A549 (cell line): Measurements from ENCODE around the gene GMDS.

ENCODE experiments used
- BCL3 ChIP-seq: fragments of >200 bp; sonication (Bioruptor Twin); formaldehyde crosslinking; IDR thresholded peaks from 3 replicates; pipeline ENCODE4 v1.6.1; 2016
- HDAC2 ChIP-seq: fragments of 200-600 bp; sonication (generic); IDR thresholded peaks from 2 replicates; pipeline ENCODE4 v1.6.1; 2016
- HOXB5 ChIP-seq: fragments of 250-450 bp; sonication (Bioruptor Pico); IDR thresholded peaks from 2 replicates; pipeline ENCODE4 v1.5.0; 2020; ENCODE audit warnings: mild to moderate bottlenecking, moderate library complexity
- POLR2AphosphoS2 ChIP-seq: conservative IDR thresholded peaks from 2 replicates; pipeline ENCODE4 v1.6.1; 2012; ENCODE audit warnings: low read length, improper control_type of control experiment, inconsistent platforms
- TF ChIP-seq, protein P1 (sequence below): fragments of >200 bp; sonication (Bioruptor Twin); formaldehyde crosslinking; IDR thresholded peaks from 3 replicates; pipeline ENCODE4 v1.5.1; 2016

DNA sequence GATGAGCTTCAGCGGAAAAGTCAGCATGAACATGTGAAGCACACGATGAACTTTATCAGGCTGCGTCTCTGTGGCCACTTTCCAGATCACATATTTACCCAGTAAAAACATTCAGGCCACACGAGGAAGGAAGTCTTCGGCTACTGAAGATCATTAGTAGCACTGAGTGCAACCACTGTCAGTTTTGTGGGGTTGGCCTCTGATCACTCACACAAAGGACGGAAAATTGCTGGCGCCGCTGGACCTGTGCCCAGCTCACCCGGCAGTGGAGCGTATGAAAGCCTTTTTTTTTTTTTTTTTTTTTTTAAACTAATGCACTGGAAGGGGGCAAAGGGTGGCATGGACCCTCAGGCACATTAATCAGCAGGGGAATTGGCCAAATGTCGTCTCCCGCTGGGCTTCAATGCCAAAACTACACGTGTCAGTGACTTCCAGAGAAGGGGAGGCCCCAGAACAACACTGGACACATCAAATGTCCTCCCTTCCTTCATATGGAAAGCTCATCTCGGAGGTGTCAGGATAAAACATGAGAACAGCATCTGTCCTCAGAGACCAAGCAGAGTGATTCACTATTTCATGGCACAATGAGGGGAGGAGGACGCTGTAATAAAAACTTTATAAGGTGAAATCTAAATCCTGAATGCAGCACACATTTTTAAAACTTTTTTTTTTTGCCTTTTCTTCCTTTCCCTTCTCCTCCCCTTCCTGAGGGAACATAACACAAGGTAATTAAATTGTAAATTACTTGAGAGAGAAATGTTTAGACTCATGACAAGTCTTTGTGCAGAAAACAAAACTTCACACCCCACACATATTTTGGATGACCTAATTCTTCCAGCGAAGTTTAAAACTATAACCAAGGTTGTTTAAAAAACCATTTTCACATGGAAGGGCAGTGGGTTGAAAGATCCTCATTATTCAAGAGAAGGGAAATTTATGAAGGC lies 412.3 kb downstream of the GMDS start:
- TF ChIP-seq, protein P1, sequence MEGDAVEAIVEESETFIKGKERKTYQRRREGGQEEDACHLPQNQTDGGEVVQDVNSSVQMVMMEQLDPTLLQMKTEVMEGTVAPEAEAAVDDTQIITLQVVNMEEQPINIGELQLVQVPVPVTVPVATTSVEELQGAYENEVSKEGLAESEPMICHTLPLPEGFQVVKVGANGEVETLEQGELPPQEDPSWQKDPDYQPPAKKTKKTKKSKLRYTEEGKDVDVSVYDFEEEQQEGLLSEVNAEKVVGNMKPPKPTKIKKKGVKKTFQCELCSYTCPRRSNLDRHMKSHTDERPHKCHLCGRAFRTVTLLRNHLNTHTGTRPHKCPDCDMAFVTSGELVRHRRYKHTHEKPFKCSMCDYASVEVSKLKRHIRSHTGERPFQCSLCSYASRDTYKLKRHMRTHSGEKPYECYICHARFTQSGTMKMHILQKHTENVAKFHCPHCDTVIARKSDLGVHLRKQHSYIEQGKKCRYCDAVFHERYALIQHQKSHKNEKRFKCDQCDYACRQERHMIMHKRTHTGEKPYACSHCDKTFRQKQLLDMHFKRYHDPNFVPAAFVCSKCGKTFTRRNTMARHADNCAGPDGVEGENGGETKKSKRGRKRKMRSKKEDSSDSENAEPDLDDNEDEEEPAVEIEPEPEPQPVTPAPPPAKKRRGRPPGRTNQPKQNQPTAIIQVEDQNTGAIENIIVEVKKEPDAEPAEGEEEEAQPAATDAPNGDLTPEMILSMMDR: no peak
- TF ChIP-seq HDAC2 (no peak), HOXB5 (CRISPR knock-in tag) (no peak), BCL3 (no peak), POLR2AphosphoS2 (no peak)
